Stimulated activated CD4-positive, alpha-beta T cell treated with anti-CD3 and anti-CD28 coated beads, Interleukin-4, amount 100 ng/mL, for 1 hour (primary cell): ENCODE measurements around the gene PATE1.

Experiments used
- DNase-seq: peaks from one replicate; pipeline ENCODE4 v3.0.0-alpha.2; 2020

PATE1 gene

DNA sequence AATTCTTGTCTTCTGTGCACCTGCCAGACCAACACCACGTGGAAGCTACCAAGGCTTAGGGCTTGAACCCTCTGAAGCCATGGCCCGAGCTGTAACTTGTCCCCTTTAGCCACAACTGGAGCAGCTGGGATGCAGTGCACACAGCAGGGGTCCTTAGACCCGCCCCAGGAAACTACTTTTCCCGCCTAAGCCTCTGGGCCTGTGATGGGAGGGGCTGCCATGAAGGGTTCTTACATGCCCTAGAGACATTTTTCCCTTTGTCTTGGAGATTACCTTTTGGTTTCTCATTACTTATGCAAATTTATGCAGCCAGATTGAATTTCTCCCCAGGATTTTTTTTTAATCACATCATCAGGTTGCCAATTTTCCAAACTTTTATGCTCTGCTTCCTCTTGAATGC lies 51.6 kb downstream of the PATE1 start:
- no peak for DNase-seq
